ENCODE data around the gene MICAL2.
"Not testable (repeated sequence)": the region's sequence is repeated elsewhere in the genome, so short reads cannot be mapped to it uniquely, and the experiment has no call there.

The MICAL2 gene

GRCh38 chr11:12141283-12141682 is 30.9 kb downstream of the MICAL2 start:
- H3K4me3 Mint-ChIP-seq, result no peak overlapping the region

GRCh38 chr11:12142176-12142575 is 31.8 kb downstream of the MICAL2 start:
- no peak overlapping the region for H3K4me3 Mint-ChIP-seq
- peak overlapping the region; percentile 13 for H3K27ac Mint-ChIP-seq
- H3K4me1 Mint-ChIP-seq (ENCODE audit: low read depth), result peaks cover 62% of the 10 kb centered on the region
- peaks cover 25% of the 10 kb centered on the region for H3K36me3 Mint-ChIP-seq (ENCODE audit: low read depth)
- no peaks in the 10 kb centered on the region for H3K27me3 Mint-ChIP-seq
- no peaks in the 10 kb centered on the region for H3K9me3 Mint-ChIP-seq

More at GRCh38 chr11:12141283-12141682, 30.9 kb downstream of the MICAL2 start:
- Mint-ChIP-seq H3K4me1 (ENCODE audit: low read depth) (peaks cover 62% of the 10 kb centered on the region), H3K27ac (peak overlapping the region; percentile 29), H3K9me3 (no peaks in the 10 kb centered on the region), H3K36me3 (ENCODE audit: low read depth) (peaks cover 23% of the 10 kb centered on the region), H3K27me3 (no peaks in the 10 kb centered on the region)

- Mint-ChIP-seq H3K27ac (peak overlapping the region; percentile 65), H3K9me3 (no peaks in the 10 kb centered on the region), H3K4me1 (ENCODE audit: low read depth) (peaks cover 59% of the 10 kb centered on the region), H3K36me3 (ENCODE audit: low read depth) (peaks cover 25% of the 10 kb centered on the region), H3K4me3 (no peak overlapping the region), H3K27me3 (no peaks in the 10 kb centered on the region)
Observed at GRCh38 chr11:12142909-12143308, 32.5 kb downstream of the MICAL2 start.

- H3K4me1 Mint-ChIP-seq (ENCODE audit: low read depth), result peaks cover 64% of the 10 kb centered on the region
- peak overlapping the region; percentile 79 for H3K27ac Mint-ChIP-seq
- H3K36me3 Mint-ChIP-seq (ENCODE audit: low read depth), result peaks cover 19% of the 10 kb centered on the region
- peak overlapping the region; percentile 24 for H3K4me3 Mint-ChIP-seq
- H3K9me3 Mint-ChIP-seq, result no peaks in the 10 kb centered on the region
- H3K27me3 Mint-ChIP-seq, result no peaks in the 10 kb centered on the region
Observed at GRCh38 chr11:12143461-12144258, 33.3 kb downstream of the MICAL2 start.

- peaks cover 19% of the 10 kb centered on the region for H3K36me3 Mint-ChIP-seq (ENCODE audit: low read depth)
Observed at GRCh38 chr11:12144330-12145174, 34.2 kb downstream of the MICAL2 start.

GRCh38 chr11:12146678-12147077 is 36.3 kb downstream of the MICAL2 start:
- peaks cover 78% of the 10 kb centered on the region for H3K4me1 Mint-ChIP-seq (ENCODE audit: low read depth)
- not testable (repeated sequence) for H3K9me3 Mint-ChIP-seq; H3K27ac Mint-ChIP-seq; H3K4me3 Mint-ChIP-seq; H3K27me3 Mint-ChIP-seq; H3K36me3 Mint-ChIP-seq (ENCODE audit: low read depth)

More at GRCh38 chr11:12144330-12145174, 34.2 kb downstream of the MICAL2 start:
- Mint-ChIP-seq H3K9me3 (no peaks in the 10 kb centered on the region), H3K27me3 (no peaks in the 10 kb centered on the region), H3K4me1 (ENCODE audit: low read depth) (peaks cover 73% of the 10 kb centered on the region), H3K4me3 (peak overlapping the region; percentile 24), H3K27ac (peak overlapping the region; percentile 79)

- Mint-ChIP-seq H3K4me1 (ENCODE audit: low read depth) (peaks cover 77% of the 10 kb centered on the region), H3K27me3 (no peaks in the 10 kb centered on the region), H3K4me3 (no peak overlapping the region), H3K9me3 (no peaks in the 10 kb centered on the region), H3K36me3 (ENCODE audit: low read depth) (peaks cover 8% of the 10 kb centered on the region), H3K27ac (peak overlapping the region; percentile 59)
Observed at GRCh38 chr11:12147827-12148226, 37.4 kb downstream of the MICAL2 start.

GRCh38 chr11:12148466-12148865 is 38.1 kb downstream of the MICAL2 start:
- H3K27me3 Mint-ChIP-seq, result no peaks in the 10 kb centered on the region
- no peak overlapping the region for H3K4me3 Mint-ChIP-seq
- H3K9me3 Mint-ChIP-seq, result no peaks in the 10 kb centered on the region
- H3K36me3 Mint-ChIP-seq (ENCODE audit: low read depth), result peaks cover 10% of the 10 kb centered on the region
- H3K27ac Mint-ChIP-seq, result peak overlapping the region; percentile 59
- H3K4me1 Mint-ChIP-seq (ENCODE audit: low read depth), result peaks cover 77% of the 10 kb centered on the region

GRCh38 chr11:12148882-12149281 is 38.5 kb downstream of the MICAL2 start:
- H3K27ac Mint-ChIP-seq, result peak overlapping the region; percentile 98
- peak overlapping the region; percentile 69 for H3K4me3 Mint-ChIP-seq
- H3K4me1 Mint-ChIP-seq (ENCODE audit: low read depth), result peaks cover 77% of the 10 kb centered on the region
- no peaks in the 10 kb centered on the region for H3K9me3 Mint-ChIP-seq
- peaks cover 14% of the 10 kb centered on the region for H3K36me3 Mint-ChIP-seq (ENCODE audit: low read depth)
- no peaks in the 10 kb centered on the region for H3K27me3 Mint-ChIP-seq

- peaks cover 21% of the 10 kb centered on the region for H3K36me3 Mint-ChIP-seq (ENCODE audit: low read depth)
- H3K4me1 Mint-ChIP-seq (ENCODE audit: low read depth), result peaks cover 72% of the 10 kb centered on the region
- H3K9me3 Mint-ChIP-seq, result no peaks in the 10 kb centered on the region
- peak overlapping the region; percentile 69 for H3K4me3 Mint-ChIP-seq
- no peaks in the 10 kb centered on the region for H3K27me3 Mint-ChIP-seq
- peak overlapping the region; percentile 98 for H3K27ac Mint-ChIP-seq
Observed at GRCh38 chr11:12149672-12150225, 39.4 kb downstream of the MICAL2 start.

GRCh38 chr11:12150831-12151382 is 40.5 kb downstream of the MICAL2 start:
- Mint-ChIP-seq H3K4me3 (peak overlapping the region; percentile 69), H3K27me3 (no peaks in the 10 kb centered on the region), H3K4me1 (ENCODE audit: low read depth) (peaks cover 70% of the 10 kb centered on the region), H3K27ac (peak overlapping the region; percentile 98), H3K9me3 (no peaks in the 10 kb centered on the region), H3K36me3 (ENCODE audit: low read depth) (peaks cover 25% of the 10 kb centered on the region)

- Mint-ChIP-seq H3K4me1 (ENCODE audit: low read depth) (peaks cover 84% of the 10 kb centered on the region), H3K4me3 (peak overlapping the region; percentile 2), H3K27ac (peak overlapping the region; percentile 80), H3K36me3 (ENCODE audit: low read depth) (peaks cover 26% of the 10 kb centered on the region), H3K27me3 (no peaks in the 10 kb centered on the region), H3K9me3 (no peaks in the 10 kb centered on the region)
Observed at GRCh38 chr11:12152321-12152720, 41.9 kb downstream of the MICAL2 start.

GRCh38 chr11:12154871-12155668 is 44.7 kb downstream of the MICAL2 start:
- H3K4me3 Mint-ChIP-seq, result no peak overlapping the region
- no peak overlapping the region for H3K27ac Mint-ChIP-seq
- peaks cover 26% of the 10 kb centered on the region for H3K36me3 Mint-ChIP-seq (ENCODE audit: low read depth)
- peaks cover 88% of the 10 kb centered on the region for H3K4me1 Mint-ChIP-seq (ENCODE audit: low read depth)
- no peaks in the 10 kb centered on the region for H3K27me3 Mint-ChIP-seq
- H3K9me3 Mint-ChIP-seq, result no peaks in the 10 kb centered on the region

- Mint-ChIP-seq H3K27me3 (no peaks in the 10 kb centered on the region), H3K27ac (peak overlapping the region; percentile 92), H3K4me3 (no peak overlapping the region), H3K4me1 (ENCODE audit: low read depth) (peaks cover 88% of the 10 kb centered on the region), H3K9me3 (no peaks in the 10 kb centered on the region), H3K36me3 (ENCODE audit: low read depth) (peaks cover 32% of the 10 kb centered on the region)
Observed at GRCh38 chr11:12155696-12156095, 45.3 kb downstream of the MICAL2 start.

All from stimulated activated naive CD8-positive, alpha-beta T cell treated with anti-CD3 and anti-CD28 coated beads, Interleukin-15, Interleukin-2, amounts not matched to agents 100 ng/mL and 50 ng/mL, for 24 hours (primary cell).